ENCODE data around the gene CDK13. TPM values are rescaled to one million over a fixed set of nuclear protein-coding genes. Genes with fewer than 3 reads are reported as not detected.

CDK13 gene
- total RNA-seq, 2 experiments from 2014 or later = 84.3 to 90.9 TPM

GRCh38 chr7:39937366-39938153 is 12.5 kb upstream of the CDK13 start:
- no peak overlapping the region for H3K4me3 ChIP-seq (ENCODE audit: low read depth, low read length, poor library complexity, severe bottlenecking)
- no peaks in the 10 kb centered on the region for H3K9me2 ChIP-seq (ENCODE audit: insufficient read depth, low read length)
- H3K79me2 ChIP-seq (ENCODE audit: insufficient read depth, low read depth, low read length) = no peaks in the 10 kb centered on the region
- ChIA-PET POLR2A (interaction anchor here (1.1 kb wide), 2 partner anchors 10 to 11 kb away, joined by 4 read pairs; no protein-coding TSS in a partner anchor), CTCF (ENCODE audit: unreplicated experiment) (no interaction called here)
- DNase-seq (ENCODE audit: low spot score) = no peak
- H4K20me1 ChIP-seq (ENCODE audit: insufficient read depth, low read length) = no peaks in the 10 kb centered on the region
- no peak overlapping the region for H3K27ac ChIP-seq (ENCODE audit: low read depth, low read length, poor library complexity, severe bottlenecking)
- H2AFZ ChIP-seq (ENCODE audit: low read length) = no peak overlapping the region
- no peaks in the 10 kb centered on the region for H3K36me3 ChIP-seq (ENCODE audit: insufficient read depth, low read length)
- H3K9me3 ChIP-seq (ENCODE audit: low read length) = no peaks in the 10 kb centered on the region
- no TSS peak for BruUV-seq (replicated peaks)
- no peaks in the 10 kb centered on the region for H3K4me1 ChIP-seq (ENCODE audit: insufficient read depth, low read length, poor library complexity, severe bottlenecking)
- intact Hi-C loops (cut with micrococcal nuclease; ENCODE audit: unreplicated experiment) = no loop called here
- no peak for TF ChIP-seq EZH2phosphoT487 (IDR thresholded peaks at IDR 0.05; ENCODE audit: borderline replicate concordance, low read depth, low read length)
- no peak overlapping the region for H3K4me2 ChIP-seq (ENCODE audit: low read length)

- Histone ChIP-seq H3K4me1 (ENCODE audit: insufficient read depth, low read length, poor library complexity, severe bottlenecking) (peaks cover 13% of the 10 kb centered on the region), H3K27ac (ENCODE audit: low read depth, low read length, poor library complexity, severe bottlenecking) (no peak overlapping the region), H2AFZ (ENCODE audit: low read length) (no peak overlapping the region), H3K36me3 (ENCODE audit: insufficient read depth, low read length) (no peaks in the 10 kb centered on the region), H3K9me2 (ENCODE audit: insufficient read depth, low read length) (no peaks in the 10 kb centered on the region), H3K79me2 (ENCODE audit: insufficient read depth, low read depth, low read length) (peaks cover 7% of the 10 kb centered on the region; the same call in 1 of the 2 replicates), H4K20me1 (ENCODE audit: insufficient read depth, low read length) (no peaks in the 10 kb centered on the region), H3K4me3 (ENCODE audit: low read depth, low read length, poor library complexity, severe bottlenecking) (no peak overlapping the region), H3K4me2 (ENCODE audit: low read length) (no peak overlapping the region), H3K9me3 (ENCODE audit: low read length) (no peaks in the 10 kb centered on the region)
- ChIA-PET CTCF (ENCODE audit: unreplicated experiment) (no interaction called here), POLR2A (no interaction called here)
- no peak for DNase-seq (ENCODE audit: low spot score)
- BruUV-seq (replicated peaks) = no TSS peak
- intact Hi-C loops (cut with micrococcal nuclease; ENCODE audit: unreplicated experiment) = no loop called here
- TF ChIP-seq CTCF (conservative IDR thresholded peaks at IDR 0.05; ENCODE audit: low read length) (no peak), EZH2phosphoT487 (IDR thresholded peaks at IDR 0.05; ENCODE audit: borderline replicate concordance, low read depth, low read length) (no peak)
These were observed 7.2 kb upstream of the CDK13 start for GRCh38 chr7:39942883-39943282.

- intact Hi-C loops (cut with micrococcal nuclease; ENCODE audit: unreplicated experiment) = loop anchor here (5.0 kb wide), 1 partner anchor 214 kb away; no protein-coding TSS in a partner anchor
- Histone ChIP-seq H3K36me3 (ENCODE audit: insufficient read depth, low read length) (peaks cover 1% of the 10 kb centered on the region), H3K27ac (ENCODE audit: low read depth, low read length, poor library complexity, severe bottlenecking) (no peak overlapping the region), H2AFZ (ENCODE audit: low read length) (peak overlapping the region; percentile 76; the same call in 1 of the 2 replicates), H3K9me2 (ENCODE audit: insufficient read depth, low read length) (no peaks in the 10 kb centered on the region), H3K4me3 (ENCODE audit: low read depth, low read length, poor library complexity, severe bottlenecking) (no peak overlapping the region), H4K20me1 (ENCODE audit: insufficient read depth, low read length) (peaks cover under 1% of the 10 kb centered on the region; the same call in 1 of the 2 replicates), H3K4me1 (ENCODE audit: insufficient read depth, low read length, poor library complexity, severe bottlenecking) (peaks cover 19% of the 10 kb centered on the region), H3K9me3 (ENCODE audit: low read length) (no peaks in the 10 kb centered on the region), H3K4me2 (ENCODE audit: low read length) (no peak overlapping the region), H3K79me2 (ENCODE audit: insufficient read depth, low read depth, low read length) (peaks cover 25% of the 10 kb centered on the region)
- peak; percentile 31 for DNase-seq (ENCODE audit: low spot score)
- ChIA-PET POLR2A (interaction anchor here (0.6 to 1.7 kb wide), 3 partner anchors 45 to 1223 kb away, joined by 3 read pairs; no protein-coding TSS in a partner anchor), CTCF (ENCODE audit: unreplicated experiment) (no interaction called here)
- no TSS peak for BruUV-seq (replicated peaks)
- TF ChIP-seq EZH2phosphoT487 (IDR thresholded peaks at IDR 0.05; ENCODE audit: borderline replicate concordance, low read depth, low read length) (no peak), CTCF (conservative IDR thresholded peaks at IDR 0.05; ENCODE audit: low read length) (no peak)
These were observed 3.4 kb upstream of the CDK13 start for GRCh38 chr7:39946693-39947092.
